NB4 (cell line): ENCODE results near the gene CC2D1A.

Experiments
- DNase-seq: peaks from one replicate; pipeline ENCODE4 v3.0.0; 2010; ENCODE audit warnings: low read depth
- H3K4me3 ChIP-seq: one replicate; pipeline ENCODE4 v1.5.1; 2011; ENCODE audit warnings: mild to moderate bottlenecking, low read depth, low read length, moderate library complexity
- MAX ChIP-seq: IDR thresholded peaks from 2 replicates; pipeline ENCODE4 v1.6.1; 2011; ENCODE audit warnings: low read depth, low read length
- MYC ChIP-seq: IDR thresholded peaks from 2 replicates; pipeline ENCODE4 v1.6.1; 2011; ENCODE audit warnings: low read depth, low read length
- POLR2A ChIP-seq: IDR thresholded peaks from 2 replicates; pipeline ENCODE4 v1.6.1; 2011; ENCODE audit warnings: mild to moderate bottlenecking; ENCODE audit not compliant: insufficient read length; ENCODE audit errors: extremely low read depth
- TF ChIP-seq, protein P1 (sequence below): IDR thresholded peaks from one replicate; pipeline ENCODE4 v1.5.1; 2012; ENCODE audit warnings: low read depth, low read length

Gene CC2D1A

DNA sequence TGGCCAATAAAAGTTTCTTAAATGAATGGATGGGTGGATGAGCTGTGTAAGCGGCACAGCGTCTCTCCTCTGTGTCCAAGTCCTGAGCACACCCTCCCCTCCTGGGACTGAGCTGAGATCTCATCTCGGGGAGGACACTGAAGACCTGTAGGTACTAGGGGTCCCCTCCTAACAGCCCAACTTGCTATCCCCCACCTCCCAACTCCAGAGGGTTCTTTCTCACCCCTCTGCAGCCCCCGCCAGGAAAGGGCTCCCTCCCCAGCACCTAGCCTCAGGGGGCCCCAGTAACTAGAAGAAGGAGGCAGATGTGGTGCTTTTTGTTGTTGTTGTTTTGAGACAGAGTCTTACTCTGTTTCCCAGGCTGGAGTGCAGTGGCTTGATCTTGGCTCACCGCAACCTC lies 30.2 kb upstream of the CC2D1A start:
- H3K4me3 ChIP-seq: no peak overlapping the region

DNA sequence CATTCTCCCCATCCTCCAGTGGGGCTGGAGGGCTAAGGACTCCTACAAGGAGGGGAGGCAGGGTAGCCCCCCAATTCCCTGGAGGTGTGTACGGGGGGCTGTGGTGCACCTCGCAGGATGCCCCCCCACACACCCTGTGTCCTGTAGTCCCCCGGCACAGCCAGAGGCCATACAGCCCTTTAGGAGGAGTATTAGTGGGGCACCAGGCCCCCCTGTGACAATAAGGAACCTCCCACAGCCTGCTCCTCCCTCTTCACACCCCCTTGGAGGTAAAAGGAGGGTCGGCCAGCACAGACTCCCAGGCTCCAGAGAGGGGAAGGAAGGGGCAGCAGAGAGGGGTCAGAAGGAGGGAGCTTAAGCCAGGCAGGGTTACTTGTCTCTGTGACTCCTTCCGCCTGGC lies 29.2 kb upstream of the CC2D1A start, which contains the start of gene NANOS3:
Gene NANOS3, plus strand, starts transcription at position 301 of the 400 bp plus-strand sequence. CDS start 115 bp downstream, outside the sequence.
- no peak for DNase-seq
- H3K4me3 ChIP-seq: no peak within 1 kb of the TSS
- TF ChIP-seq, protein P1, sequence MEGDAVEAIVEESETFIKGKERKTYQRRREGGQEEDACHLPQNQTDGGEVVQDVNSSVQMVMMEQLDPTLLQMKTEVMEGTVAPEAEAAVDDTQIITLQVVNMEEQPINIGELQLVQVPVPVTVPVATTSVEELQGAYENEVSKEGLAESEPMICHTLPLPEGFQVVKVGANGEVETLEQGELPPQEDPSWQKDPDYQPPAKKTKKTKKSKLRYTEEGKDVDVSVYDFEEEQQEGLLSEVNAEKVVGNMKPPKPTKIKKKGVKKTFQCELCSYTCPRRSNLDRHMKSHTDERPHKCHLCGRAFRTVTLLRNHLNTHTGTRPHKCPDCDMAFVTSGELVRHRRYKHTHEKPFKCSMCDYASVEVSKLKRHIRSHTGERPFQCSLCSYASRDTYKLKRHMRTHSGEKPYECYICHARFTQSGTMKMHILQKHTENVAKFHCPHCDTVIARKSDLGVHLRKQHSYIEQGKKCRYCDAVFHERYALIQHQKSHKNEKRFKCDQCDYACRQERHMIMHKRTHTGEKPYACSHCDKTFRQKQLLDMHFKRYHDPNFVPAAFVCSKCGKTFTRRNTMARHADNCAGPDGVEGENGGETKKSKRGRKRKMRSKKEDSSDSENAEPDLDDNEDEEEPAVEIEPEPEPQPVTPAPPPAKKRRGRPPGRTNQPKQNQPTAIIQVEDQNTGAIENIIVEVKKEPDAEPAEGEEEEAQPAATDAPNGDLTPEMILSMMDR: no peak
- no peak for TF ChIP-seq POLR2A
- TF ChIP-seq MYC: no peak
- no peak for TF ChIP-seq MAX

More for the DNA sequence above, 30.2 kb upstream of the CC2D1A start:
- DNase-seq: no peak
- TF ChIP-seq MAX: no peak
- no peak for TF ChIP-seq POLR2A
- TF ChIP-seq, protein P1: no peak
- TF ChIP-seq MYC: no peak

DNA sequence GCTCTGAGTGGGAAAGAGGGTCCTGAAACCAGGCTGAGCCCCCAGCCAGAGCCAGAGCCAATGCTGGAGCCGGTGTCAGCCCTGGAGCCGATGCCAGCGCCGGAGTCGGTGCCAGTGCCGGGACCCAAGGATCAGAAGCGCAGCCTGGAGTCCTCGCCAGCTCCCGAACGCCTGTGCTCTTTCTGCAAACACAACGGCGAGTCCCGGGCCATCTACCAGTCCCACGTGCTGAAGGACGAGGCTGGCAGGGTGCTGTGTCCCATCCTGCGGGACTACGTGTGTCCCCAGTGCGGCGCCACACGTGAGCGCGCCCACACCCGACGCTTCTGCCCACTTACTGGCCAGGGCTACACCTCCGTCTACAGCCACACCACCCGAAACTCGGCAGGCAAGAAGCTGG lies 28.7 kb upstream of the CC2D1A start:
- TF ChIP-seq POLR2A (no peak), MAX (no peak), MYC (no peak)
- TF ChIP-seq, protein P1: no peak
- DNase-seq: no peak
- no peak overlapping the region for H3K4me3 ChIP-seq

DNA sequence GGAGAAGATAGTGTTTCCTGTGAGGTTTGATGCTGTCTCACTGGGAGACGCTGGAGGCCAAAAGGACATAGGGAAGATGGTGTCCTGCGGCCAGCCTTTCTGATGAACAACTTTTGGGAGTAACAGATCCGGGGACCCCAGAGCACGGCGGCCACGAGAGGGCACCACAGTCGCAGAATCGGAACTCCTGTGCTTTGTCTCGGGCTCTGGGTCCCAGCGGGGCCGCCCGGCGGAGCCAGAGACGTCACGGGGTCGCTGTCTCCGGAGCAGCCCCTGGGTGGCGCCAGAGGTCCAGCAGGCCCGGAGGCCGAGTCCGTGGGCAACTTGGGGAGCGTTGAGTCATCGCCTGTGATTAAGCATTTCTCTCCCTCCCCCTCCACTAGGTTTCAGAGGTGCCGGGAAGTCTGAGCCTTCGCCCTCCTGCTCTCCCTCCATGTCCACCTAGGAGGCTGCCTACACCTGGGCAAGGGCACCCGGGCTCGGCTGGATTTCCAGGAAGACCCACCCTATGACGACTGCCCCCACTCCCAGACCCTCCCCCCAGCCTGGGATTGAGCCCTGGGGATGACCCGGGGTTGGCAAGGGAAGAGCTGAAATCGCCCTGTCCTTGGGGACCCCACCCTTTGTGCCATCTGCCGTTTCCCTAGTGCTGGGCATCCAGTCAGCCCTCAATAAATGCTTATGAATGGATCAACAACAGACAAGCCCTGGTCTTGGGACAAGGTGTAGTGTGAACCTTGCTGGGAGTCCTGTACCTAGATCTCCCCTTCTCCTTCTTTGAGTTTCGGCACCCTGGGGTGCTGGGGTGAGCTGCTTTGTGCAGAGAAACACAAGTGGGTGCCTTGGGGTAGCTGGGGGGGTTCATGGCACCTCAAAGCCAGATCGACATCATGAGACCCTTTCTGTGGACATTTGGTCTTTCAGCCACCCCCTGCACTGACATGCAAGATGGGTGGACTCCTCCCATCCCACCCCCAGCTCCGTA lies 25.6 kb upstream of the CC2D1A start:
- no peak for TF ChIP-seq POLR2A
- TF ChIP-seq MAX: peak; percentile 78
- TF ChIP-seq, protein P1: peak; percentile 94
- peak; percentile 67 for TF ChIP-seq MYC
- H3K4me3 ChIP-seq: no peak overlapping the region
- peak; percentile 95 for DNase-seq

GRCh38 chr19:13881251-13881691 lies 24.7 kb upstream of the CC2D1A start:
- H3K4me3 ChIP-seq: no peak overlapping the region
- TF ChIP-seq POLR2A (no peak), MAX (no peak), MYC (no peak)
- TF ChIP-seq, protein P1: no peak
- DNase-seq: peak; percentile 73
